GM18907 (cell line): ENCODE data around the gene ATP6V0D1.

Source experiments
- ATAC-seq: cut with Tn5 transposase; IDR thresholded peaks from one replicate; pipeline ENCODE4 v1.9.1; 2021; ENCODE audit warnings: mild to moderate bottlenecking, moderate library complexity; ENCODE audit not compliant: unreplicated experiment

The ATP6V0D1 gene

DNA sequence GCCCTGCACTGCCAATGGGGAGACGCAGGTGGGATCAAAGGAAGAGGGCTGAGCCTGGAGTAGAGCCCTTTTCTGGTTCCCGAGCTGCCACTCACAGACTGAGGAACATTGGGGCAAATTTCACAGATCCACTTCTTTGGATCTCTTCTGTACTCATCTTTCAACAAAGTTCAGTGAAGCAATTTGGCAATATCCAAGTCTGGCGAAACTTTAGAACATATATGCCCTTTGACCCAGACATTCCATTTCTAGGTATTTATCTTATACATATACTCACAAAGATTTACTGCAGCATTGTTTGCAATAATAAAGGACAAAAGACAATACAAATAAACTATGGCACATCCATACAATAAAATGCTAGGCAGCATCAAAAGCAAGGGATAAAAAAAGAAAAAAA is 69.6 kb downstream of the ATP6V0D1 start:
- no peak for ATAC-seq

DNA sequence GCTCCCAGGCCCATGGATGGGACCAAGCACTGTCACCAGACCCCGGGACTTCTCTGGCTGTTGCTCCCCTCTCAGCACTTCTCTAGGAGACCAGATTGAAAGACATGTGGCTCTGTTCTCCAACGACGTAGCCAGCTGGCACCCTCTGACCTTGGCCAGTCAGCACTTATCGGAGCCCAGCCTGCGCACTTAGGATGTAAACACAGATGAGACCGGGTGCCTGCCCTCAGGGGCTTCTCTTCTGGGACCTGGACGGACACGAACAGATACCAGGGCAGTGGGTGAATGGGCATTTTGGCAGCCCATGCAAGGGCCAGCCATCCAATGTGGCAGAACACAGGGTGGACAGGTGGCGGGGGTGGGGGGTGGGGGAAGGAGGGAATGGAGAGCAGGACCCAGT is 71.3 kb downstream of the ATP6V0D1 start:
- no peak for ATAC-seq

DNA sequence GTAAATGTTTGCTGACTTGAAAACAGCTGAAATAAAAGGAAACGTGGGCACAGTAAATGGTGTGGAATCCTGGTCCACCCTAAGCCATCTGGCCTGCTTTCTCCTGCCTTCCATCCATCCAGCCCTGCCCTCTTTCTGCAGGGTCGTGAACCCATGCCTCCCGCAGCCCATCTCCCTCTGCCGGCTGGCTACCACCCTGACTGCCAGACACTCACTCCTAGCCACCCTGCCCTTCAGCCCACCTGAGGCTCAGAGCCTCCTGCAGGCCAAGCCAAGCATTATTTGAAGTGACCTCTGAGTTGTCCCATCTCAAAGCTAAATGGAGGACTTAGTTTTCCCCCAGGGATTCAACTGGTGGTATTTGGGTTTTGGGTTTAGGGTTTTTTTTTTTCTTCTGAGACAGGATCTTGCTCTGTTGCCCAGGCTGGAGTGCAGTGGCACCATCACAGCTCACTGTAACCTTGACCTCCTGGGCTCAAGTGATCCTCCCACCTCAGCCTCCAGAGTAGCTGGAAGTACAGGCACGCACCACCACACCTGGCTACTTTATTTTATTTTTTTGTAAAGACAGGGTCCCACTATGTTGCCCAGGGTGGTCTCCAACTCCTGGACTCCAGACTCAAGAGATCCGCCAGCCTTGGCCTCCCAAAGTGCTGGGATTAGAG is 73.0 kb downstream of the ATP6V0D1 start:
- no peak for ATAC-seq

DNA sequence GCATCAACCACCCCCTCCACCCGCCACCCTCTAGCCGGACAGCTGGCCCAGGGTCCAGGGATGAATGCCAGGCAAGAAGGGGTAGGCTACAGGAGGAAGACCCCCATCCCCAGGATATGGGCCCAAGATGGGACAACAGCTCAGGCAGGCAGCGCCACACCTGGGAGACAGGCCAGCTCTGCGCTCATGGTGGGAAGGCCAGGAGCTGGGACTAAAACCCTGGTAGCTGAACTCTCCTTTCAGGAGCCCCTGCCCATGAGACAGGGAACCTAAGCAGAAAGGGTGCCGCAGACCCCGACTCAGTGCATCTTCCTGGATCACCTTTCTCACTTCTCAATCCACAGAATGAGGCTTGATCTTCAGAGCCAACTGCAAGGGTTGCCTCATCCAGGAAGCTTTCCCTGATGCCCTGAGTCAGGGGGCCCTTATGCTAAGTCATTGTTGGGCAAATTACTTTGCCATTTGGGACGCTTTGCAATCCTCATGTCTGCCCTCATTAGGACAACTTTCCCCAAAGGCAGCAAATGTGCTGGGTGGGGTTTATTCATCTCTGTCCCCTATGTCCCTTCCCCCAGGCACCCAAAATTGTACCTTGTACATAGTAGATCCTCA is 73.7 kb downstream of the ATP6V0D1 start:
- no peak for ATAC-seq

DNA sequence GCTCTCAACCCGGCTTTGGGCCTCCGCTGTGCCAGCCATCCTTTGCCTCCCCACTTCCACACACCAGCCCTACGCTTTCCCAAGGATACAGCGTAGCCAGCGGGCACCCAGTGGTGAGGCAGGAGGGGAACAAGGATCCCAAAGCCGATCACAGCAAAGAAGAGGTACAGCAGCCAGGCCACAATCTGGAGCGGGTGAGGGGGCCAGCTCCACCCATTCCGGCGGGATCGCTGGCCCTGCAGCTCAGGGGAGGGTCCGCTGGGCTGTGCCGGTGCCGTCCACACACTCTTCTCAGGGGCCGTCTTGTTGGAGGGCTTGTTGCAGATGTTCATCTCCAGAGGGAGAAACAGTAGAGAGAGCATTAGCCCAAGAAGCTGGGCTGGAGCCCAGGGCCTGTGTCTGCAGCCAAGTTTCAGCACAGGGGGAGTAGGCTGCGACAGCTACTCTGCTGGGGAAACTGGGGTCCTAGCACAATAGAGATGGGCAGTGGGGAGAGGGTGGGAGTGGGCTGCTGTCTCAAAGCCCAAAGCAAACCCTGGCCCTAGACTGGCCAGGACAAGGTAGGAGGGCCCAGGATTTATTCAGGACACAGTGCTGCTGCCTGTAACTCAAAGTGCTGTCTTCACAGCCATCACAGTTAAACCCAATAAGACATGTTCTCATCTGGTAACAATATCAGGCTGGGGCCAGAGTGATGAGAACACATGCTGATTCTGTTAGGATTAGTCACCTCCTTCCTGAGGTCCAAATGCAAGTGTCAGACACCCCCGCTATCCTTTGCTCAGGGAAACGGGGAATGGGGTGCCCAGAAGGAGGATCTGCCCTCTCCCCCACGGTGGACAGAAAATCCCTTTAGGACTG is 74.6 kb downstream of the ATP6V0D1 start:
- no peak for ATAC-seq

DNA sequence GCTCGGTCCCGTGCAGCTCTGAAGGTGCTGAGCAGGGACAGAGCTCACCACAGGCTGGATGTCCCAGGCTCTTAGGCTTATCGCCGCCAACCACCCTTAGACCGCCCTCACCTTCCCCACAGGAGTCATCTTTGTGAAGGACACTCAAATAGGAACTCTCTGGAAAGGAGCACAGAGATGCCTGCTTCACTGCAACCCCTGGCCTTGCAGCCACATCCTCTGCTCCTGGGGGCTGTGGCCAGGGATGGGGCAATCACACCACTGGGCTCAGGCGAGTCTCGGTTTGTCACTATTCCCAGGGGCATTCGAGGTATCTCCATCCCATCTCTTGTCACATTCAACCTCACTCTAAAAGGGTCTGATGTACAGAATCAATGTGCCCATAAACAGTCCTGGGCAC is 75.6 kb downstream of the ATP6V0D1 start:
- no peak for ATAC-seq

DNA sequence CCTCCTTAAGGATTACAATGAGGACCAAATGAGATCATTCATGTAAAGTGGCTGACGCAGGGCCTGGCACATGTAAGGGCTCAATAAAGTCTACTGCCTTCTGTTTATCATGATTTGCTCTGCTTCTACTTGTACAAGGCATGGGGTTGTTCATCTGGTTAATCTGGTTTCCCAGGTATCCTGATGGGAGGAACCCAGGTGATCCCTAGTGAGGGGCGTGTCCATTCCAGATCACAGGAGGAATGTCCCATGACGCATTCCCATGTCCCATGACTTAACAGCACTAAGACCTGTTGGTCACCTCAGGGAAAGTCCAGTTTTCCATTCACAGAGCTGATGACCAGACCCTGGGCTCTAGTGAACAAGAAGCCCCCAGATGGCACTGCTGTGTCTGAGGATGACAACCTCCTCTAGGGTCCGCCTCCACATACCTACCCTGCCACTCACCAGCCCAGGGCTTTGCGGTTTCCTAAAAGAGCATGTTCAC is 76.2 kb downstream of the ATP6V0D1 start:
- no peak for ATAC-seq

DNA sequence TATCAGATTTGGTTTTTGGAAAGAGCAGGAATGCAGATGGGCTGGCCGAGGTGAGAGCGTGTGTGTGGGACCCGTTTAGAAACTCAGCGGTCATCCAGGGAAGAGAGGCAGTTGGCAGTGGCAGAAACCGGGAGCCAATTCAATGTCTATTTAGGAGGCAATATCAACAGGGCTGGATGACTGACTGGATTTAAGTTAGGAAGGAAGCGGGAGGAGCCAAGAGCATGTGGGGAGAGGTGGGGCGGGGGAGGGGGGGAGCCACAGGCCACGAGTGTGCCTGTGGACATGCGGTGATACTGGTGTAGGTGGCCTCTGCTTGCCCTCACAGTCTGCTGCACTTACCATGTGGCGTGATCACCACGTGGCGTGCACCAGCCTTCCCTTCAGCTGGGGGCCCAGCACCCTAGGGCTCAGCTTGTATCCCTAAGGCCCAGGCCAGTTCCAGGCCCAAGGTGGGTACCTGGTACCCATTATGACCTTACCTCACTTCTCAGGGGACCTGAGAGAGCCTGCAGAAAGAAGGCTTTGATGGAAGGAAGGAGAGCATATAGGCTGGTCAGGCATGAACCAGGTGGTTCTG is 76.9 kb downstream of the ATP6V0D1 start:
- ATAC-seq: no peak

DNA sequence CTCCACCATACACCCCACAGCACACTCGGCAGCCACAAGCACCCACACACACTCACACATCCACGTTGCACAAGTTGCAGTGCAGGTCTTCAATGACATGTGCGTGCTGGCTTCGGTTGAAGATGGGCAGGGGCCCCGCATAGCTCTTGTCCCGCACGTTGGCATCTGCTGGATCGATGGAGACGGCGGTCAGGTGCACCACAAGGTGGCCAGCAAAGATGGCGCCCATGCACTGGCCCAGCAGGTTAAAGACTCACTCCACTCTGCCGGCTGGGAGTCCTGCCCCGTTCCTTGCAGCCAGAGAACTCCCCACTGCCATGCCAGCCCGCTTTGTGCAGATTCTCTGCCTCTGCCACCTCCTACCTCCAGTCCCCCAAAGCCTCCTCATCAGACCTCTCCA is 80.1 kb downstream of the ATP6V0D1 start:
- no peak for ATAC-seq

DNA sequence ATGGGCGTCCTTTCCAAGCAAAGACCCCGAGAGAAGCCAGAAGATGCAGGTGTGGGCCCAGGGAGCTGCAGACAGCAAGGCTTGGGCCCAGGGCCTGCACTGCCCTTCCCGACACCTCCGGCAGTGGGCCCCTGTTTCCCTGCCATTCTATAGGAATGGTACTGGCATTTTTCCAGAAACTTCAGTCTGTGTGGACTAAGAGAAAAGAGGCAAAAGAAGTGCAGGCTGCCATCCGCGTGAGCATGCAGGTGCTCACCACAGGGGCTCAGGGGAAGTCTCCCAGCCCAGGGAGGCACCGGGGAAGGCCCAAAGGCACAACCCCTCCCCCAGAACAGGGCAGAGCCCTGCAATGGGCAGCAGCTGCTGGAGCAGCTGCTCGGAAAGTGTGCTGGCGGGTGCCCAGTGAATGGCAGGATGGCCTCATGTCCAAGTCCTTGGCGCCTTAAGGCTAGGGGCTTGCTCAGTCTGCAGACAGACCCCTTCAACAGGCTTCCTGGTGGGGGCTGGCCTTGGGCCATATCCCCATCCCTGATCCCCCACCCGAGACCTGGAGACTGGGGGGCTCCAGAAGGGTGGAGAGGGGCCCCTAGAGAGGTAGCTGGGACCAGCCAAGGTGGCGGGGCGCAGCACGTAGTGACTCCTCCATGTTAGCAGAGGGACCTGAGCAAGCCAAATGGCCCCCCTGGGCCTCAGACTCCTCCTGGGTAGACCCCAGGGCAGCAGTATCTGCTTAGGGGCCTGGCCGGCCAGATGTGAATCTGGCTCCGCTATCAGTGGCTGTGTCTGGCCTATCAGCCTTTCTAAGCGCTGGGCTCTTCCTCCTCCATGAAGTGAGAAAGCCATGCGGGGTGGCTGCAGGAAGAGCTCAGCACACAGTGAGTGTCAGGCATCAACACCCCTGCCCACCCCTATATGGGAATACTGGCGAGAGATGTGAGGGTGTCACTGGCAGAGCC is 80.9 kb downstream of the ATP6V0D1 start:
- no peak for ATAC-seq

DNA sequence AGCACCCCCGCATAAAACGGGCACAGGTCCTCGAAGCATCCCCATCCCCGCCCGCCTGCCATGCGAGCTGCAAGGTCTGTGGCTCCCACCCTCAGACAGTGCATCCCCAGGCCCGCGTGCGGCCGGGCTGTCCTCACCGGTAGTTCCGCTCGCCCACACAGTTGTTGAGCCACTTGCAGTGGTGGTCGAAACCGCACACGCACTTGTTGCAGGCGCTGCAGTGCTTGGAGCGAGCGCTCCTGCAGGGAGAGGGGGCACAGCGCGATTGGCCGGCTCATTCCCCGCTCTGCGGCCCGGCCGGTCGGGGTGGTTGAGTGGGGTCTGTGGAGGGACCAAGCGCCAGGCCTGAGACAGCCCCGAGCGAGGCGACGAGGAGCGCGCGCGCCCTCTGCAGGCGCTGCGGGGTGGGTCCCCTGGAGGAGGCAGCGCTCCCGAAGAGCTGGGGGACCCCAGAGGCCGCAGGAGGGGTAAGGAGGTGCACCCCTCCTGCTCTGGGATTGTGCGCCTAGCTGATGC is 81.7 kb downstream of the ATP6V0D1 start:
- ATAC-seq: no peak

DNA sequence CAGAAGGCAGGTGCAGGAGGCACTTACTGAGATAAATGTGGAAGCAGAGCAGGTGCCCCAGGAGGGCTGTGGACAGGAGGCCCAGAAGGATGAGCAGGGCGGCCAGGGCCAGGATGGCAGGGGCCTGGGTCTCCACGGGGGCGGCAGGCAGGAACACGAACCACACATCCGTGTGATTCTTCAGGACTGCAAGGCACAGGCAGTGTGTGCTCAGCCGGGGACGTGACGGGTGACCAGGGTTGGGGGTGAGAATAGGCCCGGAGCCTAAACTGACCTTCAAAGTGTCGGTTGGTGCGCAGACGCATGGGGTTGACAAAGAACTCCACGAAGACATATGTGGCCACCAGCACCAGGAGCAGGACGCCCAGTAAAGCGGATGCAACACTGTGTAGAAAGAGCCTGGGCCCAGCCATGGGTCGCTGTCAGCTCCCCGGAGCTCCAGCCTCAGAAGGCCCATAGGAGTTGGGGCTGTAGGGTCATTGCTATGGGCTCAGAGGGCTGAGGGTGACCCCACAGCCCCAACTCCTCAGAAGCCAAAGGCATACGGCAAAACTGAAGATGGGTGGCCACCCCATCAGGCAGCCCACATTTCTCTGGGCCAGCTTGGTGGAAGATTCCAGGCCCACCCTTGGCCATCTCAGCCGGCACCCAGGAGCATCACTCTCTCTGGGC is 82.3 kb downstream of the ATP6V0D1 start:
- no peak for ATAC-seq

DNA sequence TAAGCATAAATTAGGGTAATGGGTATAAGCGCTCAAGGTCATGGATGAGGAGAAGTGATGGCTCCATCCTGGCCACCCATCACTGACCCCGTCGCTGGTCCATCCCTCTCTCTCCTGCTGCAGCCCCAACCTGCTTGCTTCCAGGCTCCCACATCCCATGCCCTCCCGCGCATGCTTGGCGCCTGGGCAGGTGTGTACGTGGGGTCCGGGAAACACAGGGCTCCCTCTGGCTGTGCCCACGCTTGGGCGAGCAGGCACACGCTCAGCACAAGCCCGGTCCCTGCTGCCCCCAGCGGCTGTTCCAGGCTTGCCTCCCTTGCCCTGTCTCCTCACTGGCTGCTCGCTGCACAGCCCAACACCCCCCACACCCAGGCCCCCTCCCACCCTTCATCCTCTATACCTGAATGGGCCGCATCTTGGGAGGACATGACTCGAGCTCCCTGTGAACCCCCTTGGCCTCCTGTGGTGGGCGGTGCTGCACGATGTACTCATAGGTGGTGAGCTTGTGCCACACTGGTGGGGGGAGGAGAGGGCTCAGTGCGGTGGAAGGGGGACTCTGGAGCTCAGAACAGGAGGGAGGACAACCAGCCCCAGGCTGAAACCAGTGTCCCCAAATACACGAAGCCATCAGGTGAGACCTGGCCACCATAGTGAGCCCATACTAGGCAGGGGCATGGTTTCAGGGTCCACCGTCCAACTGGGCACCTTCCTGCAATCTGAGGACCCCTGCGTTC is 83.0 kb downstream of the ATP6V0D1 start:
- no peak for ATAC-seq

DNA sequence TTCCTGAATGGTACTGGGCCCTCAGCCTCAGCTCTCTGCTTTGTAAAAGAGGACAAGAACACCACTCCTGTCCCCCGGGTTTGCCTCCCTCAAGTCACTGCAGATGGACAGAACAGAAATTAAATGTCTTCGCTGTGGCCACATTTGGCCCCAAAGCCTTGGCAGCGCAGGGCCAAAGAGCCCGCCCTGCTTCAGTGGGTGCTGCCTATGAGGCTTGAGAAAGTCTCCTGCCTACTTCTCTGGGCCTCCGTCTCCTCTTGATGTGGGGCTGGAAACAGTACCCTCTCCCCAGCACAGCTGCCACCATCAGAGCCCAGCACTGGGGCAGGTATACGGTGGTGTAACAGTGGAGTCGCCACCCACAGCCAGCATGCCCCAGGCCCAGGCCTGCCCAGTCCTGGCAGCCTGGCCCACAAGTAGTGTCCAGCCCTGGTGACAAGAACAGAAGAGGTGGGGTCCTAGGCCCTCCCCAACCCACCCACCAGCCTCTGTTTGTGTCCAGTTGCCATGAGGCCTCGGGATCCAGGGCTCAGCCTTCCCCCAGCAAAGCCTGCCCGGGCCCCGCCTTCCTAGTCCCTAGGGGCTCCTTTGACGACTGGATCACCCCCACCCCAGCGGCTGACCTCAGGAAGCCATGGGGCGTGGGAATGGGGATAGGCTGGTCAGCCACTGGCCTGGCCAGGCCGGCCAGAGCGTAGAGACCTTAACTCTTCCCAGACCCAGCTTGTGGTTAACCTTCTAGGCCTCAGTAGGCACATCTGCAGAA is 83.7 kb downstream of the ATP6V0D1 start:
- ATAC-seq: no peak

DNA sequence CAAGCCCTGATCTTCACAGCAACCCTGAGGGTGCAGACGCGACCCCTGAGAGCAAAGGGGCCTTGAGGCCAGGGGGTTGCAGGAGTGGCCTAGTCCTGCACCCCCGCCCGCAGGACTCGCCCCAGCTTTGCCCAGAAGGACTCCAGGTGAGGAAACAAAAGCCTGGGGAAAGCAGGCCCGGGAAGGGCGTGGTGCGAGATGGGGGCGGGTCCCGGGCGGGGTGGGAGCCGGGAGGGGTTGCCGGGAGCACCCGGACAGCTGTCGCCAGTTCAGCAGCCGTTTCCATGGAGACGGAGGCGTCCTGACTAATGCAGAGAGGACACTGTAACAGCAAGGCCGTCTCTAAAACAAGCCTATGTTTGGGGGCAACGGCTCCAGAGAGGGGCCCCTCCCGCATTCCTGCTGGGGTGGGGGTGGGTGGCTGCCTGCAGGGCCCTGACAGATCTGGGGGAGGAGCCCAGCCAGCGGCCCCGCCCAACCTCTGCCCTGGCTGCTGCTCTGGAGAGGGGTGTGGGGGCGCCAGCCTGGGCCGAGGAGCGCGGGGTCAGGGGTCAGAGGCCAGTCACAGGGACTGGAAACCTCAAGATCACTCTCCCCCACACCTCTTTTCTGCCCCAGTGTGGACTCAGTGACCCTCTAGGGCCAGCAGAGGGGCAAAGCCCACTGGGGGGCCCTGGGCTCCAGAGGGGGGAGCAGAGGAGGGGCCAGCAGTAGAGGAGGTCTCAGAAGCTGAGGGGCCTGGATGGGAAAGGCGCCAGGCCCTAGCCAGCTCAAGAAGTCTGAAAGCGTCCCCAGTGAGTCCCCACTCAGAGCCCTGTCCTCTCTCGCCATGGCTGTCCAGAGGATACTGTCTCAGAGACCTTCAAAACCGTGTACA is 84.6 kb downstream of the ATP6V0D1 start:
- no peak for ATAC-seq

DNA sequence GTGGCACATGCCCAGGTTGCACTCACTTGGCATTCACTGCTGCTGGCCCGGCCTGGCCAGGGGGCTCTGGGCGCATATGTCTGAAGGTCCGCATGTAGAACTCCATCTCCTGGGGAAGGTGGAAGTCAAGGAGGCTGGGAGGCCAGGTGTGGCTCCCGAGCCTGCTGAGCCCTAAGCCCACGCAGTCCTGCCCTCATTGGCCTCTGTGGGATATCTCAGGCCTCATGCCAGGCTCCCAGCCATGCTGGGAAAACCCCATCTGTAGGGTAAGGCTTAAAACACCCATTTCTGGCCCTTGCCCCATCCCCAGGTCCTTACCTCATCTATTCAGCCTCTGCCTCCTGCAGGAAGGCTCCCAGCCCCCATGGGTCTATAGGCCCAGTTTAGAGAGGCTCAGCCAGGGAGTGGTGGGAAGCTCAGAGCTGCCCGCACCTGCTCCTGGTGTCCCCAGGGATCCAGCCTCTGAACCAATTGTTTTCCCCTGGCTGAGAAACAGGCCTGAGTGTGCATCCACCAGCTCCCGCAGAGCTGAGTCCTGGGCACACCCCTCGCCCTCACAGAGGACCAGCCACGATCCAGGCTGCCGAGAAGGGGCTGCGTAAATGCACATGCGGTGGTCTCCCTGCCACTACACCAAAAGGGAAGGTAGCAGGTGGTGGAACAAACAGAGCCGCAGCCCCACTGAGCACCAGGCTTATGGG is 85.3 kb downstream of the ATP6V0D1 start:
- no peak for ATAC-seq

DNA sequence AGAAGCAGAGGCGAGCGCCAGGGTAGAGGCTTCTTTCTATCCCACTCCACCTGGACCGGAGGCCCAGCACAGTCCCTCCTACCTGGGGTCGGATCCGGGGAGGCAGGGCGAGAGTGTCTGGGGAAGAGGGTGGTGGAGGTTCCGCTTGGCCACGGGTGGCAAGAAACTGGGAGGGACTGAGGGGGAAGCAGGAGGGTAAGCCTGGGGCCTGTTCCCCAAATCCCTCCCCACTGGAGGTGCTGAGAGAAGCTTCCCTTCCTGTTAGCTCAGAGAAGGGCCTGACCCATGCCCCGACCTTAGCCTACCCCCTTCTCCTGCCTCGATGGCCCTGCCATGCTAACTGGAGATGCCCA is 85.9 kb downstream of the ATP6V0D1 start:
- no peak for ATAC-seq
